ENCODE data around the gene LYRM2. TPM values are rescaled to one million over a fixed set of nuclear protein-coding genes. Genes with fewer than 3 reads are reported as not detected.
"Not testable (repeated sequence)": the region's sequence is repeated elsewhere in the genome, so short reads cannot be mapped to it uniquely, and the experiment has no call there.

The LYRM2 gene
- total RNA-seq, 1 experiment from 2014 or later: 19.9 TPM

DNA sequence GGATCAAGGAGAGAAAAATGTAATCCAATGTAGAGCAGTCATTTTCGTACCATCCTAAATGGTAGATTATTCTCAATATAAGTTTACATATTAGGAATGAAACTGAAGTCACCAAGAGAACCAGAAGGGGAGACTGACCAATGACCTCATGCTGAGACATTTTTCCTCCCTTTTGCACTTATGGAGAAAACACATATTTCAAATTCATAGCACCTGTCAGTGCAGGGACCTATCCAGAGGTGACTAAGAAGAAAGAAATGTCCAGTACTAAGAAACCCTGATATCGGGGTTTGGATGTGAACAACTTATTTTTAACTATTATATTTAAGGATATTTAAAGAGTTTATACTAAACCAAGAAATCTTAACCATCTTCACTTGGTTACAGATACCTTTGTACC is 16.6 kb upstream of the LYRM2 start:
- no peak for DNase-seq (ENCODE audit: low spot score)
- in situ Hi-C loops (cut with HindIII; ENCODE audit: low sequenced_read_pairs): no loop called here

DNA sequence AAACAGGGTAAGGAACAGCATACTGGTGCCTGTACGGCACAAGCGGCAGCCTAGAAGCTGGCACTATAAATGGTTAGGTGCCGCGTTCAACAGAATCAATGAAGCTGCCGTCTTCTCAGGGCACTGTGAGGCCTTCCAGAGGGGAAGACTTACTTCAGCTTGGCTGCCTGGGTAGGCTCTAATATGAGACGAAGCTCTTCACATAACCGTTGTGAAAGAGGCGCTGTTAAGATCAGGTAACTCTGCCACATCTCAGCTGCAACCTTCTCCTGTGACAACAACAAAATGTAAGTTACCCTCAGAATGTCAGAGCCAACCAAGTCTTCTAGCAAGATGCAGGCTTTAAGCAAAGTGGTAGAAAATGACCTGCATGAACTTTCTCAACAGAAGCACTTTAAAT is 12.0 kb upstream of the LYRM2 start:
- DNase-seq (ENCODE audit: low spot score): no peak
- in situ Hi-C loops (cut with HindIII; ENCODE audit: low sequenced_read_pairs): no loop called here

DNA sequence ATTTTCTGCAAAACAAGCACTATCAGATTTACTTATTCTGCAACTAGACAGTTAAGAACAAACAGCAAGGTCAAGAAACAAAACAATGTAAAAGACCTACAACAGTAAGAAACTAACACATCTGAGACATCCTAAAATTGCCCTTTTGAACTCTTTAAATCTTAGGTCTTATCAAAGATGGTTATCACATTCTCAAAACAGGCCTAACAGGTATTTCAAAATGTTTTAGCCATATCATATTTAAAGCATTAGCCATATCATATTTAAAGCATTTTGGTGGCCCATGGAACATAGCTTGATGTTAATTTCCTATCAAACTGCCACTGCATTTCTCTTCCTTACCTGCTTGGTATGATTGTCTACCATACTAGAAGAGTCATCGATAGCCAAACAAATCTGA is 11.1 kb upstream of the LYRM2 start:
- in situ Hi-C loops (cut with HindIII; ENCODE audit: low sequenced_read_pairs): no loop called here
- DNase-seq (ENCODE audit: low spot score): no peak

DNA sequence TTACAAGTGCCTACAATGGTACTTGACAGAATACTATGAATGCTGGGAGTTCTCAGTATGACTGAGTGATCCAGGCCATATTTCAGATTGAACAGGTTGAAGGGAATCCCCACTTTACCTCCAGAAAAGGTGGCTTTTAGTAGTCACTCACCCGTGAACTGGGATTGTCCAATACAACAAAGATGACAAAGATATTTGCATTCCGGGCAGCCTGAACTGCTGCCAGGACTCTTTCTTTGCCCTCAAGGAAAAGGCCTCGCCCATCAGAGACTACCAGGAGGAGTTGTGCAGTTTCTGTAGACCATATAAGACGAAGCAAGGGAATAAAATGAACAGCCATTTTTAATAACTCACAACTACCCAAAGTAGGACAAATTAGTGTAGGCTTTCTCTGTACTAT is 6.3 kb upstream of the LYRM2 start:
- no peak for DNase-seq (ENCODE audit: low spot score)
- in situ Hi-C loops (cut with HindIII; ENCODE audit: low sequenced_read_pairs): no loop called here

DNA sequence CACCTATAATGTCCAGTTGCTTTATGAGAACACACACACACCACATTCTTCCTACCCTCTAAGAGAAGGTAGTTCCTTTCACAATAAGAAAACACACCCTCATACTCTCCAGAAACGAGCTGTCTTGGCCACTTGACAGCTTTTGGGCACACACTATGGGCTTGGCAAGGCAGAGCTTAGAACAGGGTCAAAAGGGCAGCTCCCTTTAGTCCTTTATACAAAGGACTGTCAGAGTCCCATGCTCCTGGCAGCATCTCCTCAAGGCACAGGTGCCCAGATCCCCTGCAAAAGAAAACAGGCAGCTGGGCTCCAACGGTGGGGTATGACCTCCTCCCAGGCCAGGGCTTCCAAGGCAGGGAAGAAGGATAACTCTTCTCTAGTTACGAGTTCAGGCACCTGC is 4.9 kb upstream of the LYRM2 start:
- no peak for DNase-seq (ENCODE audit: low spot score)
- in situ Hi-C loops (cut with HindIII; ENCODE audit: low sequenced_read_pairs): no loop called here

DNA sequence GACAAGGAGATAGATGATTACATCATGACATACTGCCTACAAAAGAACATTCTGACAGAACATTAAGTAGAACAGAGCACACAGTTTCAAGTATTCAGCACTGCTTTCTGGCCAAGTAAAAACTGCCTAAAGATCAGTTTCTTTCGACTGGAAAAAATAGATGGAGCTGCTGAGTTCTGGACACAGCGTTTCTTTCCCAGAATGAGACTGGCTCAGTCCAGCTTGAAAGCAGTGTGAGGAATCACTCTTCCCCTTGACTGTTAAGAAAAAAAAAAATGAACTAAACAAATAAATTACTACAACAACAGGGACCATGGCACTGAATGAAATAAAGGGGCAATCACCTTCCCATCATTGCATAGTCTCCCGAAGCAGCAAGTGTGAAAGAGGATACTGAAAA is 4.4 kb upstream of the LYRM2 start:
- in situ Hi-C loops (cut with HindIII; ENCODE audit: low sequenced_read_pairs): no loop called here
- no peak for DNase-seq (ENCODE audit: low spot score)

DNA sequence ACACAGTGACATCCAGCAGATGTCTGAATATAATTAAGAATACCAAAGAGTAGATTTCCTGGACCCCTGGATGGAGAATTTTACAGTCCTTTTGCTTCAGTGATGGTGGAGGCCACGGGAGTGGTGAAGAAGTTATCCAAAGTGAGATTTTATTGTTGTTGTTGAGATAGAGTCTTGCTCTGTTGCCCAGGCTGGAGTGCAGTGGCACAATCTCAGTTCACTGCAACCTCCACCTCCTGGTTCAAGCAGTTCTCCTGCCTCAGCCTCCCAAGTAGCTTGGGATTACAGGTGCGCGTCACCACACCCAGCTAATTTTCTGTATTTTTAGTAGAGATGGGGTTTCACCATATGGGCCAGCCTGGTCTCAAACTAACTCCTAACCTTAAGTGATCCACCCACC is 3.0 kb upstream of the LYRM2 start:
- in situ Hi-C loops (cut with HindIII; ENCODE audit: low sequenced_read_pairs); DNase-seq (ENCODE audit: low spot score): not testable (repeated sequence)

DNA sequence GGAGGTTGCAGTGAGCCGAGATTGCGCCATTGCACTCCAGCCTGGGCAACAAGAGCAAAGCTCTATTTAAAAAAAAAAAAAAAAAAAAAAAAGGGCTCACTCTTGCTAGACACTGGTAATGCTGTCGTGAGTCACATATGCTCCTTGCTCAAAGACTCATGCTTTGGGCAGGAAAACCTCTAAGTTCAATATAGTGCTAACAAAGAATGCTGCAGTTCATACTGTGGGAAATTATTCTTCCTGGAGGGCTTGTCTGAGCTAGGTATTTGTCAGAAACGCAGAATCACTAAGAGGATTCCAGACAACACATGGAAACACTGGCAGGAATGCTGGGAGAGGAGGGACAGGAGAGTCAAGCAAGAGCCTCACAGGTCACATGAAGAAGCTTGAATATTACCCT is 2.3 kb upstream of the LYRM2 start:
- DNase-seq (ENCODE audit: low spot score): no peak
- in situ Hi-C loops (cut with HindIII; ENCODE audit: low sequenced_read_pairs): no loop called here

DNA sequence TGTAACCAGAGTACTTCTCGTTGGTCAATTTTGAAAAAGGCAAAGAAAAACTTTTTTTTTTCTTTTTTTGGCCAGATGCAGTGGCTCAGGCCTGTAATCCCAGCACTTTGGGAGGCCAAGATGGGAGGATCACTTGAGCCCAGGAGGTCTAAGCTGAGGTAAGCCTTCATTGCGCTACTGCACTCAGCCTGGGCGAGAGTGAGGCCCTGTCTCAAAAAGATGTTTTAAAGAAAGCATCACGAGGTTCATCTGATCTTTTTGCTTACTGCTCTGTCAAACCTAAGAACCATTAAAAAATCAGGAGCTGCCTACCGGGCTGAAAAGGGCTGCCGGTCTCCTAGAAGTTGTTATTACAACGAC is 607 bp downstream of the LYRM2 start:
- DNase-seq (ENCODE audit: low spot score): no peak
- in situ Hi-C loops (cut with HindIII; ENCODE audit: low sequenced_read_pairs): loop anchor here (10.0 kb wide), 1 partner anchor 203 kb away; the partner anchor contains the start of gene ANKRD6

DNA sequence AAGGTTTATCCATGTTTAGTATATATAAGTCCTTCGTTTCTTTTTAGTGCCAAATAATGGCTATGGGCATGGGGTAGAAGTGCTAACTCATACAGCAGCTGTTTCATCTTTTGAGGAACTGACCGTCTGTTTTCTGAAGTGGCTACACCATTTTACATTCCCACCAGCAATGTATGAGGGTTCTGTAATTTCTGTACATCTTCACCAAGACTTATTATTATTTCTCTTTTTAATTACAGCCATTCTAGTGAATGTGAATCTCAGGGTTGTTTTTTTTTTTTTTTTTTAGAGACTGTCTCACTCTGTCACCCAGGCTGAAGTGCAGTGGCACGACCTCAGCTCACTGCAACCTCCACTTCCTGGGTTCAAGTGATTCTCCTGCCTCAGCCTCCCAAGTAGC is 2.1 kb downstream of the LYRM2 start:
- not testable (repeated sequence) for DNase-seq (ENCODE audit: low spot score)
- in situ Hi-C loops (cut with HindIII; ENCODE audit: low sequenced_read_pairs): loop anchor here (10.0 kb wide), 1 partner anchor 202 kb away; the partner anchor contains the start of gene ANKRD6

DNA sequence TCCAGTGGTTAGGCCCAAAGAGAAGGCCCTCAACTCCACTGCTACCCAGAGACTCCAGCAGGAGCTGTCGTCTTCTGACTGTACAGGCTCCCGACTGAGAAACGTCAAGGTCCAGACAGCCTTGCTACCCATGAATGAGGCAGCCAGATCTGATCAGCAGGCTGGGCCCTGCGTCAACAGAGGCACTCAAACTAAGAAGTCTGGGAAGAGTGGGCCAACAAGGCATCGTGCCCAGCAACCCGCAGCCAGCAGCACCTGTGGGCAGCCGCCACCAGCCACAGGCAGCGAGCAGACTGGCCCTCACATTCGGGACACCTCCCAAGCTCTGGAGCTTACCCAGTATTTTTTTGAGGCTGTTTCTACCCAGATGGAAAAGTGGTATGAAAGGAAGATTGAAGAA is 8.1 kb downstream of the LYRM2 start:
- DNase-seq (ENCODE audit: low spot score): peak; percentile 84
- in situ Hi-C loops (cut with HindIII; ENCODE audit: low sequenced_read_pairs): loop anchor here (10.0 kb wide), 1 partner anchor 196 kb away; the partner anchor contains the start of gene ANKRD6

DNA sequence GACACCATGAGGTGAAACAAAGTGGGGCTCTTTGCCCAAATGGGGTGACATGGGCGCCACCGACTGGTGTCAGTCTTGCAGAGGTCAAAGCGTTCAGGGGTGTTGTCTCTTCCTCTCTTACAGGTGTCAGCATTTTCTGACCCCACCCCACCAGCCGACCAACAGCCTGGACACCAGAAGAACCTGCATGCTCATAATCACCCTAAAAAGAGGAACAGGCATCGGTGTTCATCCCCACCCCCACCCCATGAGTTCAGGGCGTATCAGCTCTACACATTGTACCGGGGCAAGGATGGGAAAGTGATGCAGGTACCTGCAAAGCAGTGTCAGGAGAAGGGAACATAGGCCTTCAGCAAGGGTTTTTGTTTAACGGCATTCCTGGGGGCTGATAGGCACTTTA is 14.8 kb downstream of the LYRM2 start:
- in situ Hi-C loops (cut with HindIII; ENCODE audit: low sequenced_read_pairs): no loop called here
- DNase-seq (ENCODE audit: low spot score): no peak

DNA sequence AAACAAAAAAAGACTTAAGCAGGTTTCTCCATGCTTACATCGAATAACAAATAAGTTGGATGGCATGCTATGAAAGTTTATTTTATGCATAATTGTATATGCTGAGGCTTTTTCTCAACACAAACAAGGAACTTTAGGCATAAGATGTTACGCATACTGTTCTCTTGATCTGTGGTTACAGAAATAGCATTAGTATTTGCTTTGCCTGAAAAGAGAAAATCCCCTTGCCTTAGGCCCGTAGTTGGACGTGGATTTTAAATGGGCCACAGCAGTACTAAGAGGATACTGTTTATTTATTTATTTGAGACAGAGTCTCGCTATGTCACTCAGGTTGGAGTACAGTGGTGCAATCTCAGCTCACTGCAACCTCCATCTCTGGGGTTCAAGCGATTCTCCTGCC is 19.0 kb downstream of the LYRM2 start:
- DNase-seq (ENCODE audit: low spot score): no peak
- in situ Hi-C loops (cut with HindIII; ENCODE audit: low sequenced_read_pairs): no loop called here

DNA sequence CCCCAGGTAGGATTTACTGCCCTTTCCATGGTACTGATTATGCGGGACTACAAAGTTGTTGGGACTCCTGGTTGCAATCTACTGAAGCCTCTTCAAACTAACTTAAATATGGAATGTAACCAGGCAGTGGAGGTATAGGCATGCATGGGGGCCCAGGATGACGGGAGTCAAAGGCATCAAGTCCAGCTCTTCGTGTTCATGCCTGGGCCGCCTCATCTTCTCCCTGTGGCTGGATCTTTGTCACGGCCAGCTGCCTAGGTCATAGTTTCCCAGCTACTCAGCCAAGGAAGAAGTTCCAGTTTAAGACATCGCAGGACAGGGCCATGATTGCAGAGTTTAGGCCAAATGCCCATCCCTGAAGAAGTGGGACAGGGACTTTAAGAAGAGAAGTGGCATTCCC is 20.5 kb downstream of the LYRM2 start:
- in situ Hi-C loops (cut with HindIII; ENCODE audit: low sequenced_read_pairs): no loop called here
- DNase-seq (ENCODE audit: low spot score): no peak

DNA sequence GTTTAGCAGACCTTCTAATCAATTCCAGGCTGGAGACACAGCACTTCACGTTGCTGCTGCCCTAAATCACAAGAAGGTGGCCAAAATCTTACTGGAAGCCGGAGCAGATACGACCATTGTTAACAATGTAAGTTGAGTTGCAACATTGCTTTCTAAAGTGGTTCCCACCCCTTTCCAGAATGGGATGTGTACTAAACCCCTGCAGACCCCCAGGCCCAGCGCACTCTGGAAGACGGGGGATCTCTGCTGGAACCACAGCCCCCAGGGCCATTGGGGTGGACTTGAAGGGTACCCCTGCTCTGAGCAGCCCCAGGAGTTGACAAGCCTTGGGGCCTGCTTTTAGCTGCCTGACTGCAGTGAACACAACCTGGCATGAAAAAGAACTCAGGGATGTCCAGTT is 22.0 kb downstream of the LYRM2 start:
- DNase-seq (ENCODE audit: low spot score): no peak
- in situ Hi-C loops (cut with HindIII; ENCODE audit: low sequenced_read_pairs): no loop called here

DNA sequence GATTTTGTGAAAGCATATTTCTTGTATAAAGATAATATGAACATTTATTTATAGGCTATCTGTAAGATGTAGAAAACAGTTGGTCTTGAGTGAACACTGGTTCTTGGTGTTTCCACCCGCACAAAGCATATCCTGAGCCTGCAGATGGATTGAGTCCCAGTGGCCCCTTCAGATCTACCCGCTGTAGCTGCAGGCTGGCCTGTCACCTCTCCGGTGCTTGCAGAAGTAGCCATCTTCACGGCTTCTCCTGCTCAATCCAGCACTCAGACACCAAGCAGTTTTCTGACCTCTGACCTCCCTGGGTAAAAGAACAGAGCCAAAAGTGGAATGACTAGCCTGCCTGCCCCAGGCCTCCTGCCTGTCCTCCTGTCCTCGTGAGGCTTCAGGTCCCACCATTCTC is 22.7 kb downstream of the LYRM2 start:
- in situ Hi-C loops (cut with HindIII; ENCODE audit: low sequenced_read_pairs): no loop called here

DNA sequence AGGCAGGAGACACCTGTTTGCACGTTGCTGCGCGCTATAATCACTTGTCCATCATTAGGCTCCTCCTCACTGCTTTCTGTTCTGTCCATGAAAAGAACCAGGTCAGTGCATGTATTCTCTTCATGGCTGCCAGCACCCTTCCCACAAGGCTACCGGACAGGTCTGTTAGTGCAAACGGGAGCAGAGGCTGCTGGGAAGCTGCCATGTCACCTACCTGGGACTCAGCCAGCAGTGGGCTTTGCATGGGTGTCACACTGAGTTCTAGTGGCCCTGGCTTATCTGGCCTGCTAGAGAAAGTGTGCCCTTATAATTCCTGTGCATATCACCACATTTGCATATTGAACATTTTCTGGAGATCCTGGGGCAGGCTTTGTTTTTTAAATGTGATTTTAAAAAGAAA is 24.8 kb downstream of the LYRM2 start:
- in situ Hi-C loops (cut with HindIII; ENCODE audit: low sequenced_read_pairs): no loop called here
- peak; percentile 22 for DNase-seq (ENCODE audit: low spot score)

More for the DNA sequence above, 22.7 kb downstream of the LYRM2 start:
- no peak for DNase-seq (ENCODE audit: low spot score)

DNA sequence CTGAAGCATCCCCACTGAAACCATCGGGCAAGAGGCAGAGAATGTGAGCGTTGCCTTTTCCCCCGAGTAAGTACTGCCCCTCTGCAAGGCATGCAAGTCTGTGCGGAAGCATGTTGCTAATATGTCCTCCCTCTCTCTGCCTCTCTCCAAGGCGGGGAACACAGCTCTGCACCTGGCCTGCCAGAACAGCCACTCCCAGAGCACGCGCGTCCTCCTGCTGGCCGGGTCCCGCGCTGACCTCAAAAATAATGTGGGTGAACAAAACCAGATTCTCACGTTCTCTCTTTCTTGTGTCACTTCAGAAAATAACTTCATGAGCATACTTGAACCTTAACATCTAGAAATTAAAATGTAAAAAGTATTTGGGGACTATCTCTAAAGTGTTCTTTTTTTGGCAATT is 26.4 kb downstream of the LYRM2 start:
- DNase-seq (ENCODE audit: low spot score): no peak
- in situ Hi-C loops (cut with HindIII; ENCODE audit: low sequenced_read_pairs): no loop called here

DNA sequence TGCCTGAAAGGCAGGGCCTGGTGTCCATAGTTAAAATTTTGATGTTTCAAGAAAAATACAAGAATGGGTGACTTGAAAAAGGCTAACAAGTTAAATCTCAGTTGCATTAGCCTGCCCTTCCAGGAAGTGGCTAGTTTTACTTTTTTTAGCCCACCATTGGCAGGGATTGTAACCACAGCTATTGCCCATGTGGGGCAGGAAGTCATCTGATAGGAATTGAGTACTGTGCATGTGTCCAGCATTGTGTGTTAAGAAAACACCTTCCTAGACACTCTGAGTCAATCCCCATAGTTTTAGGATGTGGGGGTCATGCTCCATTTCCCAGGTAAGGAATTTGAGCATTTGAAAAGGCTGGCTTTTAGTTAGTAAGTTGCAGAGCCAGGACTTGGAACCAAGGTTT is 26.9 kb downstream of the LYRM2 start:
- in situ Hi-C loops (cut with HindIII; ENCODE audit: low sequenced_read_pairs): no loop called here

DNA sequence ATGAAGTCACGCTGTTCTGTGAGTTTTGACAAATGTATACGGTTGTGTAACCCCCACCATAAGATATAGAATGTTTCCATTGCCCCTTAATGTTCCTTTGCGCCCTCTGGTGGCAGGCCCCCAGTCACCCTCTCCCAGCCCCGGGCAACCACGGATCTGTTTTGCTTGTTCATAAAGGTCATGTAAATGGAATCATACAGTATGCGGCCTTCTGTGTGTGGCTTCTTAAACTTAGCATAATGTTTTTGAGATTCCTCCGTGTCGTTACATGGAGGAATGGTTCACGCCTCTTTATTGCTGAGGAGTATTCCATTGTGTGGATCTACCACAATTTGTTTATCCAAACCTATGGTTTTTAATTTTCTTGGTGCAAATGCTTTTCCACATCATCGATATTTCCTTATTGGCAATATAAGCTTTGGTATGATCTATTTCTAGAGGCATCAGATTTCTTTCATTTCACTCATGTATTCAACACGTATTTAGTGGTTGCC is 28.4 kb downstream of the LYRM2 start:
- in situ Hi-C loops (cut with HindIII; ENCODE audit: low sequenced_read_pairs): no loop called here
- peak; percentile 25 for DNase-seq (ENCODE audit: low spot score)

More for the DNA sequence above, 26.9 kb downstream of the LYRM2 start:
- no peak for DNase-seq (ENCODE audit: low spot score)

DNA sequence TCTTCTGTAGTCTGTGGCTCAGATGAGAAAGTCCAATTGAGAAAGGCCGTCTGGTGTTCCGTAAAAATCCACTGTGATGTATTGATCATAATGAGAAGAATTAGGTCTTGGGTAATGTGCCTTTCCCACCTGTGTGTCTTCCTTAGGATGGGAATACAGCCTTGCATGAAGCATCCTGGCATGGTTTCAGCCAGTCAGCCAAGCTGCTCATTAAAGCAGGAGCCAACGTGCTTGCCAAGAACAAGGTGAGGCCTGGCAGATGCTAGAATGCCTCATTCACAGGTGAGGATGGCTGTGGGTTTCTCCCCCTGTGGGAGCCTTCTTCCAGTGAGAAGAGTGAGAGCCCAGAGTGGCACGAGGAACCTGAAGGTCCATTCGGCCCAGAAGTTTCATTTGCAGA is 32.7 kb downstream of the LYRM2 start:
- in situ Hi-C loops (cut with HindIII; ENCODE audit: low sequenced_read_pairs): no loop called here
- DNase-seq (ENCODE audit: low spot score): peak; percentile 96

DNA sequence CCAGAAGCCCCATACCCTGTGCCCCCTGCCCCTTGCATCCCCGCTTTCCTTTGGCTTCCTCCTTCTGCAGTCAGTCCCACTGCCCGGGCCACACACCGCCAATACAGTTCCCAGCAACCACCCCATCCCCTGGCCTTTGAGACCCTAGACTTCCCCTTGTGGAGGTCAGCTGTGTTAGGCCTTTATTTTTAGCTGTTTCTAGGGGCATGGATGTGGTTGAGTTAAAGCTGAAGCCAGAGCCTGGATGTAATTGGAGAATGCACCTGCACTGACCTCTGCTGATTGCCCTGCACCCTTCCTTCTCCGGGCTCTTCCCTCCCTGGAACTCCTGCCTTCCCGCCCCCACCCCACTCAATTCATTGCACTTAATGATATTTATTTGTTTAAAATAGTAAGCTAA is 33.9 kb downstream of the LYRM2 start:
- in situ Hi-C loops (cut with HindIII; ENCODE audit: low sequenced_read_pairs): no loop called here
- no peak for DNase-seq (ENCODE audit: low spot score)

Data from G401 (cell line).